ENCODE results near the gene TNNC2. TPM values are rescaled to one million over a fixed set of nuclear protein-coding genes. Genes with fewer than 3 reads are reported as not detected.

The TNNC2 gene
- total and polyA plus RNA-seq, 9 of the 15 experiments (the other 6 are each of a cell fraction or from before 2014, with no cell fraction given) = not detected

- in situ Hi-C loops (cut with MboI) (no loop called here), intact Hi-C loops (cut with micrococcal nuclease) (no loop called here)
- no peaks in the 10 kb centered on the region for H3K9me3 ChIP-seq (replicated peaks; ENCODE audit: control insufficient read depth, insufficient read depth, low read depth, low read length)
- H3K27me3 ChIP-seq (ENCODE audit: control insufficient read depth in 2 of 2, insufficient read depth in 2 of 2, low read length in 2 of 2) = no peaks in the 10 kb centered on the region
- POLR2A ChIA-PET = interaction anchor here (0.6 to 1.5 kb wide), 4 partner anchors 10 to 105 kb away, joined by 3 read pairs; partner anchors contain the start of gene ZSWIM1
- no TSS peak for BruUV-seq (replicated peaks)
- H4K20me1 ChIP-seq (replicated peaks; ENCODE audit: control insufficient read depth, insufficient read depth, low read length) = no peaks in the 10 kb centered on the region
- H3K36me3 ChIP-seq (ENCODE audit: control insufficient read depth, insufficient read depth, low read length) = no peaks in the 10 kb centered on the region; the same call in 2 of the 3 replicates
- no peak overlapping the region for H3K27ac ChIP-seq (ENCODE audit: extremely low read depth, low read depth, low read length)
- no peak overlapping the region for H3K4me2 ChIP-seq (ENCODE audit: insufficient read depth, low read length)
- H3K9me1 ChIP-seq (ENCODE audit: control insufficient read depth, insufficient read depth, low read length) = no peaks in the 10 kb centered on the region
- CTCF ChIA-PET (ENCODE audit: low intra/inter-chr PET ratio) = no interaction called here
- no peak overlapping the region for H3K4me3 ChIP-seq
- FAIRE-seq = peak; percentile 42
- no peak for ATAC-seq
- no peak overlapping the region for H3K9ac ChIP-seq (ENCODE audit: insufficient read depth in 1 of 2, low read depth in 2 of 2, low read length in 2 of 2)
- H2AFZ ChIP-seq (ENCODE audit: low read depth, low read length) = no peak overlapping the region
- no peak for DNase-seq (ENCODE audit: extremely low read depth in 1 of 4, low spot score in 3 of 4)
- no peaks in the 10 kb centered on the region; a peak in 1 of 5 replicates for H3K4me1 ChIP-seq (replicated peaks in 1 of 2; ENCODE audit: control insufficient read depth in 2 of 2, insufficient read depth in 2 of 2, low read length in 2 of 2)
- H3K79me2 ChIP-seq (ENCODE audit: control insufficient read depth, insufficient read depth, low read length) = no peaks in the 10 kb centered on the region
- TF ChIP-seq PHTF2 (CRISPR knock-in tag; IDR thresholded peaks at IDR 0.05) (no peak), FOS (IDR thresholded peaks at IDR 0.05; ENCODE audit: extremely low read depth, insufficient read length) (no peak), ZNF785 (CRISPR knock-in tag; IDR thresholded peaks at IDR 0.05) (no peak), NFE2L1 (tag; IDR thresholded peaks at IDR 0.05; ENCODE audit: borderline replicate concordance, low read depth) (no peak), GTF2A2 (tag; IDR thresholded peaks at IDR 0.05) (no peak), FOXK2 (conservative IDR thresholded peaks at IDR 0.05 in 1 of 2, IDR thresholded peaks at IDR 0.05 in 1 of 2; ENCODE audit: low read depth in 2 of 2) (no peak), FIP1L1 (IDR thresholded peaks at IDR 0.05; ENCODE audit: low read depth, low read length, poor library complexity, severe bottlenecking) (no peak), ZNF263 (CRISPR knock-in tag; IDR thresholded peaks at IDR 0.05; ENCODE audit: borderline replicate concordance) (no peak), MCM7 (IDR thresholded peaks at IDR 0.05) (no peak), SLC30A9 (CRISPR knock-in tag; IDR thresholded peaks at IDR 0.05) (no peak), MGA (IDR thresholded peaks at IDR 0.05) (no peak), NFRKB (IDR thresholded peaks at IDR 0.05; ENCODE audit: low read depth) (no peak), SREBF1 (IDR thresholded peaks at IDR 0.05; ENCODE audit: borderline replicate concordance, low read depth, low read length) (no peak)
These were observed 40.7 kb upstream of the TNNC2 start for GRCh38 chr20:45867819-45868176.

Measured in K562 (cell line).